Sigmoid colon (tissue), 7 donors: ENCODE data around the gene ACBD6. TPM values are rescaled to one million over a fixed set of nuclear protein-coding genes. Genes with fewer than 3 reads are reported as not detected.

ENCODE experiments used
- DNase-seq: peaks from one replicate; pipeline ENCODE4 v3.0.0-alpha.2; 2019
- H3K27ac ChIP-seq, 4 donors: fragments of 200-600 bp; sonication (generic); one replicate each; pipeline ENCODE4 v1.5.1; 2016 to 2019; ENCODE audit warnings: mild to moderate bottlenecking in 1 of 4
- H3K27me3 ChIP-seq, 3 donors: fragments of 200-600 bp; sonication (generic); one replicate each; pipeline ENCODE4 v1.5.1; 2019; ENCODE audit warnings: mild to moderate bottlenecking in 1 of 3
- H3K36me3 ChIP-seq, 4 donors: fragments of 200-600 bp; sonication (generic); one replicate each; pipeline ENCODE4 v1.5.1; 2016 to 2019
- H3K4me1 ChIP-seq, 4 donors: fragments of 200-600 bp; sonication (generic); one replicate each; pipeline ENCODE4 v1.5.1; 2017 to 2019
- H3K4me3 ChIP-seq, 4 donors: fragments of 200-600 bp; sonication (generic); one replicate each; pipeline ENCODE4 v1.5.1; 2017 to 2019; ENCODE audit warnings: mild to moderate bottlenecking in 2 of 4, moderate library complexity in 1 of 4
- H3K9me3 ChIP-seq, 4 donors: fragments of 200-600 bp in 3 of 4; sonication (generic) in 3 of 4; one replicate each; pipeline versions ENCODE4 v1.5.1 to v1.6.1; 2013 to 2019
- EP300 ChIP-seq, 4 donors: sonication (generic); formaldehyde crosslinking; IDR thresholded peaks; one replicate each; pipeline ENCODE4 v1.6.1; 2017; ENCODE audit warnings: antibody characterized with exemption in 4 of 4
- POLR2A ChIP-seq, 2 donors: fragments of 450-650 bp; IDR thresholded peaks; one replicate each; pipeline ENCODE4 v1.6.1; 2016; ENCODE audit warnings: antibody characterized with exemption in 2 of 2, mild to moderate bottlenecking in 2 of 2, moderate library complexity in 2 of 2
- POLR2AphosphoS5 ChIP-seq, 4 donors: sonication (generic); formaldehyde crosslinking; IDR thresholded peaks; one replicate each; pipeline ENCODE4 v1.6.1; 2017; ENCODE audit warnings: antibody characterized with exemption in 4 of 4
- WGBS, 2 donors: extraction: QIAGEN DNeasy Blood & Tissue Kit; methylation state at CpG; one replicate each; pipeline ENCODE4 v1.1.7; 2013; 5-methylcytosine and 5-hydroxymethylcytosine counted together
- intact Hi-C: fragments of 100-400 bp; cut with DNase I; formaldehyde crosslinking; loops from one replicate; pipeline ENCODE4 v1.15.1; 2023
- polyA plus RNA-seq, 3 donors: library from polyadenylated mRNA; stranded (reverse); fragments of 200-250 nt; gene quantifications; one replicate each; pipeline ENCODE4 v1.2.3, GENCODE V29; 2013
- total RNA-seq, 4 donors: library from RNA; depleted of rRNA; stranded (reverse); fragments of >200 nt; gene quantifications; one replicate each; pipeline ENCODE4 v1.1.0, GENCODE V29; 2016
- TF ChIP-seq, protein P1 (sequence below), 4 experiments: fragments of 450-650 bp in 3 of 4; fragments of 200-600 bp in 1 of 4; IDR thresholded peaks; one replicate each; pipeline ENCODE4 v1.5.1; 2016 to 2019; ENCODE audit warnings: antibody characterized with exemption in 4 of 4, mild to moderate bottlenecking in 3 of 4, moderate library complexity in 2 of 4
- donor health status: healthy with polysubstance abuse.
- donor health status: Bipolar disorder and iron deficiency.
- donor health status: healthy.

Gene ACBD6
- total and polyA plus RNA-seq, 7 donors: 11.4 to 40.8 (median 35.5) TPM

DNA sequence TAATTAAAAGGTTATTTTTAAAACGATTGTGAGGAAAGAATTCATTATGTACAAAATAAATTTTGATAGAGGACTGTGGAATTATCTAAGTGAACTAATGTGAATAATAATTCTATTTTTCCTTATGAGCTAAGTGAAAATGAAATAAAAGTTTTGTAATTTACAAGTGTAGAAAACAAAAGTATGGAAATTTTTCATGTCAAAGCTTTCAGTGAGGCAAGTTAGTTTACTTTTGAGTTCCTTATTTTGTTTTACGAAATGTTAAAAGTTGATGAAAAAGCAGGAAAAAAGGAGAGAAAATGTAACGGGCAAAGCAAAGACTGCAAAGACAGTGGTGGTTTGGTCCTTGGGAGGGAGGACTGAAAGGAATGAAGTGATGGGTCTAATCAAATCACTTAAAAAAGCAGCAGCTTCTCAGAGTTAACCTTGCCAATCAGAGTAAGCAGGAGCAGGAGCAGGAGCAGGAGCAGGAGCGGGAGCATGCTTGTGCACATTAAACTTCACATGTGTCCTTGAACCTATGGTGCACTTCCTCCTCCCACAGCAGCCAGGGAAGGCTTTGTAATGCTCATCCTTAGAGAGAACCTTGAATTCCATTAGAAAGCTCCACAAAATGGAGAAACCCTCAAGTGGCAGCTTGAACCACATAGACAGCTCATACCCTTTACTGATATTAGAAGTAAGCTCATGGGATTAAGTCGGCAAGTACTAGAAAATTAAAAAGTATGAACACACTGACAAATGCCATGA is 139.0 kb downstream of the ACBD6 start:
- H3K4me3 ChIP-seq: no peak overlapping the region
- DNase-seq: no peak
- H3K9me3 ChIP-seq: no peaks in the 10 kb centered on the region
- peaks cover 0 to 12% (median 4%) of the 10 kb centered on the region in 4 donors for H3K4me1 ChIP-seq
- intact Hi-C loops: no loop called here
- H3K27me3 ChIP-seq: no peaks in the 10 kb centered on the region
- TF ChIP-seq POLR2AphosphoS5 (IDR thresholded peaks at IDR 0.05) (no peak), POLR2A (IDR thresholded peaks at IDR 0.05) (no peak), EP300 (IDR thresholded peaks at IDR 0.05) (no peak)
- TF ChIP-seq, protein P1, sequence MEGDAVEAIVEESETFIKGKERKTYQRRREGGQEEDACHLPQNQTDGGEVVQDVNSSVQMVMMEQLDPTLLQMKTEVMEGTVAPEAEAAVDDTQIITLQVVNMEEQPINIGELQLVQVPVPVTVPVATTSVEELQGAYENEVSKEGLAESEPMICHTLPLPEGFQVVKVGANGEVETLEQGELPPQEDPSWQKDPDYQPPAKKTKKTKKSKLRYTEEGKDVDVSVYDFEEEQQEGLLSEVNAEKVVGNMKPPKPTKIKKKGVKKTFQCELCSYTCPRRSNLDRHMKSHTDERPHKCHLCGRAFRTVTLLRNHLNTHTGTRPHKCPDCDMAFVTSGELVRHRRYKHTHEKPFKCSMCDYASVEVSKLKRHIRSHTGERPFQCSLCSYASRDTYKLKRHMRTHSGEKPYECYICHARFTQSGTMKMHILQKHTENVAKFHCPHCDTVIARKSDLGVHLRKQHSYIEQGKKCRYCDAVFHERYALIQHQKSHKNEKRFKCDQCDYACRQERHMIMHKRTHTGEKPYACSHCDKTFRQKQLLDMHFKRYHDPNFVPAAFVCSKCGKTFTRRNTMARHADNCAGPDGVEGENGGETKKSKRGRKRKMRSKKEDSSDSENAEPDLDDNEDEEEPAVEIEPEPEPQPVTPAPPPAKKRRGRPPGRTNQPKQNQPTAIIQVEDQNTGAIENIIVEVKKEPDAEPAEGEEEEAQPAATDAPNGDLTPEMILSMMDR (IDR thresholded peaks at IDR 0.05): no peak
- no peaks in the 10 kb centered on the region for H3K36me3 ChIP-seq
- no peak overlapping the region for H3K27ac ChIP-seq
- WGBS, 2 donors: 91 to 93% methylated on average over 5 of the region's 5 CpGs

DNA sequence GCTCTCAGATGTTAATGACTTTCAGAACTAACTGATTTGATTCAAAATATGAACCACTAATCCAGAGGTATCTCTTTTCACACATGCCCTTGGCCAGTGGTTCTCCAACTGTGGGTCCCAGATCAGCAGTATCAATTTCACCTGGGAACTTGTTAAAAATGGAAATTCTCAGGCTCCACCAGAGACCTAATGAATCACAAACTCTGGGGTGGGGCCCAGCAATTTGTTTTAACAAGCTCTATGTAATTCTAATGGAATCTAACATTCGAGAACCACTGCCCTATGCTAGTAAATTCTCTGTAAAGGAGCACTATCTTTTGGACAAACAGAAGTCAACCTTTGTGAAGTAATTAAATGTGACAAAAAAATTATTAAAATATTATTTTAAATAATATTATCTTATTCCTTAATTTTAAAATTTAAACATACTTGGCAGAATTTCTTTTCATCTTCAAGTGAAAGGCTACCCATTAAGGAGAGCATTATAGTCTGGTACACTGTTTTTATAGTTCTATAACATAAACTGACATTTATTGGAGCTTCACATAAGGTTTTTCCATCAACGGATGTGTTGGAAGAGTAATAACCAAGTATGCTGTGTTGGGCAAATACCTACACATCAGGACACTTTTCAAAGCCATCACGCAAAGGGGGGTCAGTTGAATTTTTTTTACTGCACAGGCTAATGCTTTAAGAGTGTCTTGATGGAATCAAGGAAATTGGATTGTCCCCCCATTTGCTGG is 141.9 kb downstream of the ACBD6 start:
- intact Hi-C loops: no loop called here
- H3K36me3 ChIP-seq: no peaks in the 10 kb centered on the region
- H3K9me3 ChIP-seq: no peaks in the 10 kb centered on the region
- DNase-seq: no peak
- WGBS, 2 donors: 85 to 89% methylated on average over 3 of the region's 3 CpGs
- H3K27ac ChIP-seq: no peak overlapping the region
- H3K4me1 ChIP-seq: peaks cover 0 to 12% (median 4%) of the 10 kb centered on the region in 4 donors
- TF ChIP-seq, protein P1 (IDR thresholded peaks at IDR 0.05): no peak
- no peak for TF ChIP-seq POLR2A (IDR thresholded peaks at IDR 0.05)
- TF ChIP-seq POLR2AphosphoS5 (IDR thresholded peaks at IDR 0.05): no peak
- TF ChIP-seq EP300 (IDR thresholded peaks at IDR 0.05): no peak
- no peaks in the 10 kb centered on the region for H3K27me3 ChIP-seq
- no peak overlapping the region for H3K4me3 ChIP-seq

DNA sequence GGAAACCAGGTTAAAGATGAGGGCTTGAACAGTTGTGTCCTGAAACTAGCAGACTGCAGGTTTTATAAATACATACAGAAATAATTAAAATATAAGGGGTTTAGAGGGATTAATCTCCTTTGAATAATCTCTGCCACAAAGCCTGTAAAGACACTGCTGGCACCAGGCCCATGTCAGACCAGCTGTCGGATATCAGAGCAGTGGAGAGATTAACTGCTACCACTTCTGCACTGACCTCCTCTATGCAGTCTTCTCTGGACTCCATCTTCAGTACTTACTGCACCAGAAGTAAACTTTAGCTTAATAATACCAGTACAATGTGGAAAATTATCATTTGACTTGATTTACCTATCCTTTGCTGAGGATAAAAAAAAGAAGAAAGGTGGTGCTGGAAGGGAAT is 143.7 kb downstream of the ACBD6 start:
- intact Hi-C loops: no loop called here
- no peak for DNase-seq
- Histone ChIP-seq H3K27me3 (no peaks in the 10 kb centered on the region), H3K4me1 (peaks cover 0 to 12% (median 4%) of the 10 kb centered on the region in 4 donors), H3K4me3 (no peak overlapping the region), H3K9me3 (no peaks in the 10 kb centered on the region), H3K36me3 (no peaks in the 10 kb centered on the region), H3K27ac (no peak overlapping the region)
- WGBS, 2 donors: 37 to 70% methylated on average over 1 of the region's 1 CpG
- no peak for TF ChIP-seq POLR2AphosphoS5 (IDR thresholded peaks at IDR 0.05)
- TF ChIP-seq EP300 (IDR thresholded peaks at IDR 0.05): no peak
- no peak for TF ChIP-seq POLR2A (IDR thresholded peaks at IDR 0.05)
- TF ChIP-seq, protein P1 (IDR thresholded peaks at IDR 0.05): no peak

DNA sequence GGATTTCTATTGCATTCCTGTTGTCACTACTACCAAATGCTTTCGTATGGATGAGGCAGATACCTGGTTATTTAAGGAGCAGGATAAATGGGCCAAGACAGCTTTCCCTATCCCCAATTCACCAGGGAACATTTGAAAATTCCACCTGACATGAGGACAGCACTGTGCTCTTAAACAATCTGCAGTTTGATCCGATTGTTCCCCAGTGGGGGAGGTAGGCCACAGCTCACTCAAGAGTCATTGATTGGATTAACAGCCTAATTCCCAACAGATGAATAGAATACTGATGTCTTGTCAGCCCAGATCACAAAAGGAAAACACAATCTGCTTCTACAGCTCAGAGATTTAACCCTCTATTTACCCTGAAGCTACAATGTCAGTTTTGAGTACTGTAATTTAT is 148.4 kb downstream of the ACBD6 start:
- Histone ChIP-seq H3K27ac (no peak overlapping the region), H3K27me3 (no peaks in the 10 kb centered on the region), H3K9me3 (no peaks in the 10 kb centered on the region), H3K4me3 (no peak overlapping the region), H3K36me3 (no peaks in the 10 kb centered on the region), H3K4me1 (peaks cover 0 to 4% (median 0%) of the 10 kb centered on the region in 4 donors)
- TF ChIP-seq POLR2AphosphoS5 (IDR thresholded peaks at IDR 0.05) (no peak), POLR2A (IDR thresholded peaks at IDR 0.05) (no peak), EP300 (IDR thresholded peaks at IDR 0.05) (no peak)
- TF ChIP-seq, protein P1 (IDR thresholded peaks at IDR 0.05): no peak
- intact Hi-C loops: no loop called here
- DNase-seq: no peak
- WGBS, 2 donors: 96 to 98% methylated on average over 2 of the region's 2 CpGs
